ENCODE results near the gene BIRC7.

The BIRC7 gene

GRCh38 chr20:63275825-63276224 is 40.1 kb downstream of the BIRC7 start:
- no peak for TF ChIP-seq CTCF (IDR thresholded peaks at IDR 0.05; ENCODE audit: low read depth, low read length, missing control alignments)

GRCh38 chr20:63276956-63277355 is 41.3 kb downstream of the BIRC7 start:
- no peak for TF ChIP-seq CTCF (IDR thresholded peaks at IDR 0.05; ENCODE audit: low read depth, low read length, missing control alignments)
- no peak for DNase-seq (ENCODE audit: low read depth)
- H3K4me3 ChIP-seq (ENCODE audit: low read depth, low read length) = no peak overlapping the region

More at GRCh38 chr20:63275825-63276224, 40.1 kb downstream of the BIRC7 start:
- no peak for DNase-seq (ENCODE audit: low read depth)
- H3K4me3 ChIP-seq (ENCODE audit: low read depth, low read length) = no peak overlapping the region

- H3K4me3 ChIP-seq (ENCODE audit: low read depth, low read length) = no peak overlapping the region
- no peak for DNase-seq (ENCODE audit: low read depth)
- TF ChIP-seq CTCF (IDR thresholded peaks at IDR 0.05; ENCODE audit: low read depth, low read length, missing control alignments) = no peak
Observed at GRCh38 chr20:63277466-63278272, 42.0 kb downstream of the BIRC7 start.

GRCh38 chr20:63278661-63279060 is 43.0 kb downstream of the BIRC7 start:
- DNase-seq (ENCODE audit: low read depth) = no peak
- H3K4me3 ChIP-seq (ENCODE audit: low read depth, low read length) = no peak overlapping the region
- no peak for TF ChIP-seq CTCF (IDR thresholded peaks at IDR 0.05; ENCODE audit: low read depth, low read length, missing control alignments)

- no peak for TF ChIP-seq CTCF (IDR thresholded peaks at IDR 0.05; ENCODE audit: low read depth, low read length, missing control alignments)
- DNase-seq (ENCODE audit: low read depth) = no peak
- H3K4me3 ChIP-seq (ENCODE audit: low read depth, low read length) = no peak overlapping the region
Observed at GRCh38 chr20:63279931-63280330, 44.2 kb downstream of the BIRC7 start.

GRCh38 chr20:63280371-63280770 is 44.7 kb downstream of the BIRC7 start:
- no peak overlapping the region for H3K4me3 ChIP-seq (ENCODE audit: low read depth, low read length)
- TF ChIP-seq CTCF (IDR thresholded peaks at IDR 0.05; ENCODE audit: low read depth, low read length, missing control alignments) = no peak
- no peak for DNase-seq (ENCODE audit: low read depth)
